OCI-M2 (cell line): ENCODE measurements around the gene GABRR3.

Experiments used
- DNase-seq: peaks from one replicate; lab custom pipeline; 2025; ENCODE audit not compliant: unreplicated experiment; lab: John Stamatoyannopoulos, UW

Gene GABRR3

GRCh38 chr3:97959872-97960271, 75.2 kb downstream of the GABRR3 start:
- no peak for DNase-seq

DNA sequence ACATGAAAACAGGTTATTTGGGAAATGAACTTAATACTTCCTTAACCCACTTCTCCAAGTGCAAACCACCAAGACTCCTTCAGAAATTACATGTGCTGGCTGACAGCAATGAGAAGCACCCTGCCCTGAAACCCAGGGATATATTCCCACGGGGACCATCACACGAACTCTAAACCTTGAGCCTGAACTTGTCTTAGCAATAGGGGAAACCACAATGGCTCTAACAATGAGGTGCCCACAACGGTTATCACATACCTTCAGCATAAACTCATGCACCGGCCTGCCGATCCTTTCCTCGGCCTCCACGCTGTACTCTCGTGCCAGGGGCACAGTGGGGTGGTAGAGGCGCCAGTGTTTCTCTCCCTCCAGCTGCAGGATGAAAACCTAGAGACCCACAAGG, 76.3 kb downstream of the GABRR3 start:
- DNase-seq = no peak

DNA sequence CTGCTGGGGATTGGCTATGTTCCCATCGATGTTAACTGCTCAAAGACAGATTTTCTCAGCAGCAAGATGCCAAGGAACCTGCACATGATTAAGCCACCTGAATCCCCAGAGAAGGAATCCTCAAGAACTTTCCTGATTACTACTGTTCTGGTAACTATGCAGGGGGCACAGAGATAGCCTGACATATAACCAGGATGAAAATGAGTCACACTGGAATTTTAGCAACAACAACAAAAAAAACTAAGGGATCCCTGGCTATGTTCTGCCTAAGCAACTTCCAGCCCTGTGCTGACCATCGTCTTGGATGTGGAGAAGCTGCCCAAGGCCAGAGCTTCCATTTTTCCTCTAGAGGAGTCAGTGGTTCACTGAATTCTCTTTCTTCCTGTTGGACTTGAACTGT, 76.7 kb downstream of the GABRR3 start:
- DNase-seq = no peak

GRCh38 chr3:97957617-97958311, 77.4 kb downstream of the GABRR3 start:
- DNase-seq = no peak

DNA sequence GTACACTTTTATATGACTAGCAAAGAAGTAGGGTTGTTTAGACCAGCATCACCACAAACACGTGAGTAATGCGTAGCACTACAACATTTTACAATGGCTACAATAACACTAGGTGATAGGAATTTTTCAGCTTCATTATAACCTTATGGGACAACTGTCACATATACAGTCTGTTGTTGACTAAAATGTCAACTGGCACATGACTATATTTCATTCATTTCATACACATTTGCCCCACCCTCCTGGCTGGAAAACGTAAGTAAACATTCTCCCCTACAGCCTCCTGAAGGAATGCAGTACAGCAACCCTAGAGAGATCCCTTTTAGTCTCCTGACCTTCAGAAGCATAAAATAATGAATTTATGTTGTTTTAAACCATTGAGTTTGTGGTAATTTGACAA, 79.1 kb downstream of the GABRR3 start:
- DNase-seq = no peak

DNA sequence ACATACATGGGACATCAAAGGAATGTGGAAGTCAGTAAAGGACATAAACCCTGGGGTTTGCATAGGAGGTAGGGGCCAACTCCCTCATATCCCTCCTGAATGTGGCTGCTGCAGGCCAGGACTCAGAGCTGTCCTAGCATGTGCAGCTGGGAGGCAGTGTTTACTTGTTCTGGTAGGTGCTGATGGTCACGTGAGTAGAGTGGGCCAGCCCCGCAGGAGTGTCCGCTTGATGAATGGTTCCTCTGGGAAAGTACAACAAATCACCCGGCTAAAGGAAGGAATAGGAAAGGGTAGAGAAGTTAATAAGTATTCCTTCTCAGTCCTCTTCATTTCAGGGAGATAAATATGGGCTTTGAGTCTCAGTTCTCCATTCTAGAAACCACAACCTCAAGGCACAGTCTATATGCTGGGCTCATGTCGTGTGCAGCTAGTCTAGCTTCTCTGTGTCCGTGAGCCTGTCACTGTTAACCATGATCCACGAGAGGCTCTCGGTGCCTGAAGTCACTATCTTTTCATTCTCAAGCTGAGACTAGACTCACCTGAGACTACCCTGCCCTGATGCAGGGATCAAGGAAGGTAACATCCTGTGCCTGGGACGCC, 80.8 kb downstream of the GABRR3 start:
- DNase-seq = no peak

DNA sequence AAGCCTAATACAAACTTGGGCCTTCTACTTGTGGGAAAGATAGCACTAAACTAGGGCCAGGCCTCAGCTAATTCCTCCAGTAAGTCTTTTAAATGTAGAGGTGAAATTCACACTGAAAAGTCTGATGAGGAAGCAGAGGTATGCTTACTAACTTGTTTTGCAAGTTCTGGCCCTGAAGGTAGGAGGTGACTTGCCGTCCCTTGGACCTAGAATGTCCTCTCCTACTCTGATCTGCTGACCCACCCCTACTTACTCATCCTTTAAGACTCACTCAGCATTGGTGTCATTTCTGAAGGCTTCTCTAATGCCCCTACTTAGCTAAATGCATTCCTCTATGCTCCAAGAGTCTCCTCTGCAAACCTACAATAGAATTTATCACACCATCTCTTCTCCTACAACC, 82.2 kb downstream of the GABRR3 start:
- DNase-seq = no peak

GRCh38 chr3:97952280-97952679, 82.8 kb downstream of the GABRR3 start:
- no peak for DNase-seq

GRCh38 chr3:97950360-97950759, 84.8 kb downstream of the GABRR3 start:
- DNase-seq = no peak

DNA sequence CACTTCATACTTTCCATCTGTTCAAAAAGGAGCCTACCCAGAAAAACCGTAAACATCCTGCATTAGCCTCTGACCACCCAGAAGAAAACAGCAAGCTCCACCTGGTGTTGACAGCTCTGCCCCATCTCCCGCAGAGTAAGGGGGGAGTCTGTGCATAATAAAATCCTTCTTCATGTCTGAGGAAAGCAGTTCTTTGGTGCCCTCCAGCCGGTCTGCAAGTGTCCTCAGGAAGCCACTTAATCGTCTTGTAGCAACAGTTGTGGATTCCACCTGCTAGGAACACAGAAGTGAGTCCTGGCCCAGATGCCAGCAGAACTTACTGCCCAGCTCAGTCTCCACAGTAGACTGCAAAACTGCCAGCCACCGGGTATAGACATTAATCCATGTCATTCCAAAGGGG, 85.4 kb downstream of the GABRR3 start:
- DNase-seq = no peak

GRCh38 chr3:97949110-97949485, 86.0 kb downstream of the GABRR3 start:
- DNase-seq = no peak

DNA sequence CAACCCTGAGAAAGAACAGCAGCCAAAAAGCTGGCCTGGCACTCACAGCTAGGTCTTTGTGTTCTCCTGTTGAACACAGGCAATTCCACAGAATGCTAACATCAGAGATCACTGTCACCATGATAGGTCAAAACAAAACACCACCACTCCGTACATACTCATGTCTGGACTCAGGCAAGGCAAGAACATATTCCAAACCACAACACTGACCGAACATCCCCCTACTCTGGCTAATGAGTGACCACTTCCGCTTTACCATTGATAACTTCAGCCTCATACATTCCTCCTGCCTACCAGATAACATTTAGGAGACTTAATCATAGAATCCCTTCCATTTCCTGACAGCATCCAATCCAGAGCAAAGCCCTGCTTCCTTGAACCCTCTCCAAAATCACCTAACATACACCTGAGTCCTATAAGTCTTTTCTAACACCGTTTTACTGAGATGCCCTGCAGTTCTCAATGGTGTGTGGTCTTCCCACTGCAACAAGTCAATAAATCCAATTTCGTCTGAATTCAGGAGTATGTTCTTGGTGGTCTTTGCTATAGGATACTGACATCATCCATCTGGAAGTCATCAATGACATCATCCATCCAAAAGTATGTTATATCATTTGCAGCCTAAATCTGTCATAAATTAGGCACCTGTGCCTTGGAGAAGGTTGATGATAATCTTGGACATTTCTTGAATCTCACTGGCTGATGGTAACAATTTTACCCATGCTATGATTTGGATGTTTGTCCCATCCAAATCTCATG, 86.6 kb downstream of the GABRR3 start:
- DNase-seq = no peak

- no peak for DNase-seq
These were observed 92.1 kb downstream of the GABRR3 start for GRCh38 chr3:97942801-97943546.

GRCh38 chr3:97940034-97940433, 95.1 kb downstream of the GABRR3 start:
- no peak for DNase-seq

DNA sequence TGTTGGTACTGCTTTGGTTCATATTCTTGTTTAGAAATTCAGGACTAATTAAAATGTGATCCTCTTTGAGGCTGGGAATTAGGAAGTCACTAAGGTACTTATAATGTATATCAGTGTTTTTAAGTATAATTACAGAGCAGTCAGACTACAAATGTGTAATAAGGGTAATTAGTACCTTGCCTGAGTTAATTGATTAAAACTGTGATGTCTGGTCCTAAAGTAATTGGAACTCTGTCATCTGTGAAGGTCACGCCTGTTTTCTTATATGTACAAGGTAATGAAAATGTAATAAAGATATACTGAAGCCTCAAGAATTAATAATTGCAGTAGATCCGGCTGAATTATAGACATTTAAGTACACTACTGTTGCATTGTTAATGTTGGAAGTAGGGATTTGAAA, 95.7 kb downstream of the GABRR3 start:
- DNase-seq = no peak

DNA sequence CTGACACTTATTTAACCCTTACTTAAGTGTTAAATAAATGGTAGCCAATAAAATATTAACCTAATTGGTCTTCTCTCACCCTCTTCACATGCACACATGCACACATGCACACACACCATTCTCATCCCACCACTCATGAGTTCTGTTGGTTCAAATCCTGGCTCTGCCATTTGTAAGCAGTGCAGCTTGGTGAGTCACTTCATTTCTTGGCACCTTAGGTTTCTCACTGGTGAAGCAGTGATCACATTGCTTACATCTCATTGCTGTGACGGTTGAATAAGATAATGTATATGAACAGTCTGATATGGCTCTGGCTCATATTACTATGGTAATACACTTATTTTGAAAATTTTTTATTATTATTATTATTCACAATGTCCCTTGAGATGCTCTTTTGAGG, 96.7 kb downstream of the GABRR3 start:
- DNase-seq = no peak

- DNase-seq = no peak
These were observed 97.9 kb downstream of the GABRR3 start for GRCh38 chr3:97937205-97937604.

DNA sequence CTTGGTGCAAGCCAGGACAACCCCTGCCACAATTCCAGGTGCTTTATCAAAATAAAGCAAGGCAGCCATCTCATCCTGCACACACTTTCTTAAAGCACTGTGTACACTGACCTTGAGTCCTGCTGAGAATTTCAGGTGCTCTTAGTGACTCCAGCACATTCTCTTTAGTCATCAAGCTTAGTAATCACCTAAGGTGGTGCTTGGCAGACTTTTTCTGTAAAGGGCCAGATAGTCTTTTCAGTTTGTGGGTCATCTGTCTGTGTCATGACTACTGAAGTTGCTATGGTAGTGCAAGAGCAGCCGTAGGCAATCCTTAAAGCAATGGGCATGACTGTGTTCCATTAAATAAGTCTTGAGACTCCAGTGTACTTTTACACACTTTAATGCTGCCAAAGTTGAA, 99.3 kb downstream of the GABRR3 start:
- no peak for DNase-seq
